GM12878 (cell line): ENCODE measurements around the gene MYO16. TPM values are rescaled to one million over a fixed set of nuclear protein-coding genes. Genes with fewer than 3 reads are reported as not detected.

Source experiments
- ATAC-seq: fragments of 200-7000 bp; cut with Tn5 transposase; 3 replicates; pipeline ENCODE4 v1.9.1; 2020; ENCODE audit warnings: mild to moderate bottlenecking, moderate library complexity
- BruUV-seq: library from RNA; stranded (reverse); fragments of 400-500 nt; replicated peaks from 2 replicates; lab custom pipeline; 2021; lab: Mats Ljungman, UMichigan
- CTCF ChIA-PET: fragments of 300-600 bp; sonication (Branson Sonifier 250); formaldehyde crosslinking; extraction: SDS; loops from one replicate; lab custom pipeline; 2021; ENCODE audit warnings: inconsistent platforms; lab: Yijun Ruan, JAX
- POLR2A ChIA-PET: fragments of 350-600 bp; formaldehyde crosslinking; extraction: SDS; loops from one replicate; lab custom pipeline; 2021; ENCODE audit warnings: inconsistent platforms; lab: Charles Lee
- RAD21 ChIA-PET: fragments of 300-600 bp; sonication (Branson Sonifier 250); formaldehyde crosslinking; loops from one replicate; lab custom pipeline; 2023; ENCODE audit warnings: antibody characterized with exemption; ENCODE audit not compliant: unreplicated experiment; lab: Charles Lee
- SMC1A ChIA-PET: fragments of 300-600 bp; sonication (Branson Sonifier 250); formaldehyde crosslinking; loops from one replicate; lab custom pipeline; 2023; ENCODE audit not compliant: unreplicated experiment, uncharacterized antibody; lab: Charles Lee
- DNase-seq: peaks from one replicate; pipeline ENCODE4 v3.0.0-alpha.2; 2011; ENCODE audit warnings: low read depth, low spot score
- FAIRE-seq: peaks from 3 replicates; lab custom pipeline; 2011; peaks lifted over from hg19 to GRCh38; lab: Jason Lieb, UNC
- H2AFZ ChIP-seq: 2 replicates; pipeline ENCODE4 v1.6.0; 2011; ENCODE audit warnings: low read depth, low read length, control low read depth; ENCODE audit not compliant: control insufficient read depth
- H3K27ac ChIP-seq: 2 replicates; pipeline ENCODE4 v1.5.1; 2011; ENCODE audit warnings: control low read depth; ENCODE audit not compliant: control insufficient read depth, insufficient read depth
- H3K27me3 ChIP-seq, 2 experiments: replicated peaks in 1 of 2; 2 replicates each; pipeline versions ENCODE4 v1.6.0 to v1.6.1; 2011; ENCODE audit warnings: low read length in 1 of 2; ENCODE audit not compliant: control insufficient read depth in 2 of 2, insufficient read depth in 2 of 2
- H3K36me3 ChIP-seq, 2 experiments: 2 replicates each; pipeline ENCODE4 v1.5.1; 2011; ENCODE audit warnings: low read length in 1 of 2; ENCODE audit not compliant: control insufficient read depth in 2 of 2, insufficient read depth in 2 of 2
- H3K4me1 ChIP-seq: 2 replicates; pipeline ENCODE4 v1.6.1; 2011; ENCODE audit warnings: mild to moderate bottlenecking, low read length, moderate library complexity, mixed read lengths; ENCODE audit not compliant: control insufficient read depth, insufficient read depth
- H3K4me2 ChIP-seq: 2 replicates; pipeline ENCODE4 v1.6.0; 2011; ENCODE audit warnings: control low read depth; ENCODE audit not compliant: control insufficient read depth, insufficient read depth
- H3K4me3 ChIP-seq: fragments of 200-600 bp; sonication (generic); 2 replicates; pipeline ENCODE4 v1.5.1; 2016
- H3K79me2 ChIP-seq: 2 replicates; pipeline ENCODE4 v1.6.0; 2011; ENCODE audit warnings: low read length; ENCODE audit not compliant: control insufficient read depth, insufficient read depth
- H3K9ac ChIP-seq: 2 replicates; pipeline ENCODE4 v1.8.0; 2011; ENCODE audit warnings: low read length, control low read depth, mixed read lengths; ENCODE audit not compliant: control insufficient read depth, insufficient read depth
- H3K9me3 ChIP-seq: replicated peaks from 3 replicates; pipeline ENCODE4 v1.5.1; 2011; ENCODE audit warnings: mild to moderate bottlenecking, low read length; ENCODE audit not compliant: control insufficient read depth, insufficient read depth
- H4K20me1 ChIP-seq: 2 replicates; pipeline ENCODE4 v1.6.0; 2011; ENCODE audit not compliant: control insufficient read depth, insufficient read depth
- CHD1 ChIP-seq: IDR thresholded peaks from 2 replicates; pipeline ENCODE4 v1.6.1; 2012; ENCODE audit warnings: low read depth, low read length, improper control_type of control experiment
- EED ChIP-seq: sonication (generic); IDR thresholded peaks from 2 replicates; pipeline ENCODE4 v1.6.1; 2016; ENCODE audit warnings: antibody characterized with exemption, low read depth
- GABPA ChIP-seq: IDR thresholded peaks from 2 replicates; pipeline ENCODE4 v1.6.1; 2014; ENCODE audit warnings: antibody characterized with exemption, low read depth, mild to moderate bottlenecking, inconsistent platforms
- MTA3 ChIP-seq: IDR thresholded peaks from 2 replicates; pipeline ENCODE4 v1.6.1; 2012; ENCODE audit warnings: low read length, inconsistent platforms, borderline replicate concordance
- MYB ChIP-seq: fragments of 150-350 bp; IDR thresholded peaks from 2 replicates; pipeline ENCODE4 v1.6.1; 2014; ENCODE audit warnings: mild to moderate bottlenecking, low read depth, low read length, borderline replicate concordance
- MYC ChIP-seq: IDR thresholded peaks from 2 replicates; pipeline ENCODE4 v1.6.1; 2011; ENCODE audit warnings: mild to moderate bottlenecking, low read length, moderate library complexity, inconsistent platforms; ENCODE audit not compliant: insufficient read depth, insufficient replicate concordance, insufficient read length, severe bottlenecking
- RUNX3 ChIP-seq: IDR thresholded peaks from 2 replicates; pipeline ENCODE4 v1.6.1; 2012; ENCODE audit warnings: low read length, inconsistent platforms
- SMARCA5 ChIP-seq: fragments of 450-650 bp; IDR thresholded peaks from 2 replicates; pipeline ENCODE4 v1.6.1; 2017; ENCODE audit warnings: mild to moderate bottlenecking
- WGBS: methylation state at CpG from one replicate; pipeline ENCODE4 v1.1.6; 2016; ENCODE audit warnings: low lambda C conversion rate; ENCODE audit not compliant: insufficient replicate concordance, insufficient coverage; ENCODE audit errors: missing lambda C conversion rate; 5-methylcytosine and 5-hydroxymethylcytosine counted together
- in situ Hi-C: fragments of 300-500 bp; cut with MboI; formaldehyde crosslinking; loops from 9 replicates; pipeline ENCODE4 v1.14.3; 2018; ENCODE audit warnings: mixed read lengths
- intact Hi-C: fragments of 100-400 bp; cut with micrococcal nuclease; formaldehyde crosslinking; loops from one replicate; pipeline ENCODE4 v1.14.2; 2022; ENCODE audit not compliant: unreplicated experiment
- polyA plus RNA-seq, 11 experiments: library from polyadenylated mRNA; depleted of rRNA in 4 of 11; unstranded in 6 of 11; stranded (reverse) in 5 of 11; fragments of >200 nt; fragmentation: Nextera tagmentation in 4 of 11; fragmentation: Illumina TruSeq in 1 of 11; extraction: Ambion mirVana in 4 of 11; extraction: Trizol in 1 of 11; gene quantifications; 1 replicate in 1 of 11; 2 replicates in 10 of 11; pipeline versions ENCODE4 v1.2.1 to v1.2.3, GENCODE V29; 2011 to 2016; ENCODE audit warnings: inconsistent platforms in 2 of 11, missing spikeins in 2 of 11, low read depth in 1 of 11
- total RNA-seq, 4 experiments: library from RNA; depleted of rRNA in 3 of 4; stranded (reverse); fragments of >200 nt in 3 of 4; fragmentation: Illumina TruSeq in 1 of 4; extraction: Trizol in 1 of 4; gene quantifications; 2 replicates each; pipeline versions ENCODE4 v1.2.1 to v1.2.3, GENCODE V29; 2013 to 2021
- TF ChIP-seq, protein P1 (sequence below): IDR thresholded peaks from 2 replicates; pipeline ENCODE4 v1.6.1; 2011; ENCODE audit warnings: borderline replicate concordance, low read depth, mild to moderate bottlenecking, moderate library complexity, low read length; ENCODE audit not compliant: insufficient read depth, poor library complexity, severe bottlenecking
- TF ChIP-seq, protein P2 (sequence below): fragments of 450-650 bp; IDR thresholded peaks from 2 replicates; pipeline ENCODE4 v1.6.1; 2017; ENCODE audit warnings: antibody characterized with exemption, mild to moderate bottlenecking, moderate library complexity
- TF ChIP-seq, protein P3 (sequence below), 3 experiments: IDR thresholded peaks in 2 of 3; conservative IDR thresholded peaks in 1 of 3; 2 replicates each; pipeline ENCODE4 v1.5.1; 2011; ENCODE audit warnings: low read depth in 3 of 3, low read length in 3 of 3, mild to moderate bottlenecking in 3 of 3, control low read depth in 2 of 3, moderate library complexity in 2 of 3, inconsistent platforms in 1 of 3, mixed read lengths in 1 of 3; ENCODE audit not compliant: control insufficient read depth in 2 of 3, insufficient read depth in 1 of 3; ENCODE audit errors: extremely low read depth in 1 of 3
- TF ChIP-seq, protein P4 (sequence below): IDR thresholded peaks from 2 replicates; pipeline ENCODE4 v1.6.1; 2011; ENCODE audit warnings: low read depth, low read length, improper control_type of control experiment, borderline replicate concordance
- TF ChIP-seq, protein P5 (sequence below): fragments of 450-650 bp; formaldehyde crosslinking; IDR thresholded peaks from 2 replicates; pipeline ENCODE4 v1.4.0; 2022; ENCODE audit warnings: mild to moderate bottlenecking, moderate library complexity

MYO16 gene
- total and polyA plus RNA-seq, 10 of the 15 experiments (the other 5 are each of a cell fraction or from before 2014, with no cell fraction given): under 0.01 to 1.7 (median 0.05) TPM; not detected in 4

DNA sequence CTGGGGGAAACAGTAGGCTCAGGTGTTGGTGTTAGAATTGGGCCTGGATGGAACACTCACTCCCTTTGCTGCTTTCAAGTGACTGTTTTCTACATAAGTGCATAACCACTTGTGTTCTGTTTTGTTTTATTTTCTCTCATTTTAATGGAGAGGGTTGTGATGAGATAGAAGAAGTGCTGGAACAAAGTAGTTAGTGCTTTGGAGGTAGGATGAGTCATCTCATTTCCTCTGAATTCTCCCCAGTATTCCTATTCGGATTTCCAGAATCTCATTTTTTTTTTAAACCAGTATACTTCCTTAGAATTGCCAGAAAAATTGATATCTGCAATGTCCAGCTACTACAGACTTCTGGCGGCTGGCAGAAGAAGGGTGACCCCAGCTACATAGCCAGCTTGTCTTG is 575.9 kb downstream of the MYO16 start:
- no peak overlapping the region for H3K9ac ChIP-seq
- no peaks in the 10 kb centered on the region for H3K27me3 ChIP-seq
- no TSS peak for BruUV-seq
- in situ Hi-C loops (no loop called here), intact Hi-C loops (no loop called here)
- no peak overlapping the region for H3K27ac ChIP-seq
- H3K36me3 ChIP-seq: no peaks in the 10 kb centered on the region
- H3K4me2 ChIP-seq: no peak overlapping the region
- H3K4me3 ChIP-seq: no peak overlapping the region
- ATAC-seq: no peak
- DNase-seq: no peak
- ChIA-PET RAD21 (no interaction called here), POLR2A (no interaction called here), CTCF (interaction anchor here (0.6 kb wide), 1 partner anchor 52 kb away, joined by 3 read pairs; no protein-coding TSS in a partner anchor), SMC1A (interaction anchor here (0.6 to 3.8 kb wide), 5 partner anchors 10 to 59 kb away, joined by 3 to 12 read pairs (median 3); no protein-coding TSS in a partner anchor)
- no peak for FAIRE-seq
- no peak overlapping the region for H2AFZ ChIP-seq
- WGBS: 31% methylated on average over 2 of the region's 2 CpGs
- no peaks in the 10 kb centered on the region for H3K9me3 ChIP-seq
- no peaks in the 10 kb centered on the region for H3K79me2 ChIP-seq
- H3K4me1 ChIP-seq: no peaks in the 10 kb centered on the region
- H4K20me1 ChIP-seq: no peaks in the 10 kb centered on the region
- TF ChIP-seq, protein P1, sequence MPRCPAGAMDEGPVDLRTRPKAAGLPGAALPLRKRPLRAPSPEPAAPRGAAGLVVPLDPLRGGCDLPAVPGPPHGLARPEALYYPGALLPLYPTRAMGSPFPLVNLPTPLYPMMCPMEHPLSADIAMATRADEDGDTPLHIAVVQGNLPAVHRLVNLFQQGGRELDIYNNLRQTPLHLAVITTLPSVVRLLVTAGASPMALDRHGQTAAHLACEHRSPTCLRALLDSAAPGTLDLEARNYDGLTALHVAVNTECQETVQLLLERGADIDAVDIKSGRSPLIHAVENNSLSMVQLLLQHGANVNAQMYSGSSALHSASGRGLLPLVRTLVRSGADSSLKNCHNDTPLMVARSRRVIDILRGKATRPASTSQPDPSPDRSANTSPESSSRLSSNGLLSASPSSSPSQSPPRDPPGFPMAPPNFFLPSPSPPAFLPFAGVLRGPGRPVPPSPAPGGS: no peak
- TF ChIP-seq, protein P2, sequence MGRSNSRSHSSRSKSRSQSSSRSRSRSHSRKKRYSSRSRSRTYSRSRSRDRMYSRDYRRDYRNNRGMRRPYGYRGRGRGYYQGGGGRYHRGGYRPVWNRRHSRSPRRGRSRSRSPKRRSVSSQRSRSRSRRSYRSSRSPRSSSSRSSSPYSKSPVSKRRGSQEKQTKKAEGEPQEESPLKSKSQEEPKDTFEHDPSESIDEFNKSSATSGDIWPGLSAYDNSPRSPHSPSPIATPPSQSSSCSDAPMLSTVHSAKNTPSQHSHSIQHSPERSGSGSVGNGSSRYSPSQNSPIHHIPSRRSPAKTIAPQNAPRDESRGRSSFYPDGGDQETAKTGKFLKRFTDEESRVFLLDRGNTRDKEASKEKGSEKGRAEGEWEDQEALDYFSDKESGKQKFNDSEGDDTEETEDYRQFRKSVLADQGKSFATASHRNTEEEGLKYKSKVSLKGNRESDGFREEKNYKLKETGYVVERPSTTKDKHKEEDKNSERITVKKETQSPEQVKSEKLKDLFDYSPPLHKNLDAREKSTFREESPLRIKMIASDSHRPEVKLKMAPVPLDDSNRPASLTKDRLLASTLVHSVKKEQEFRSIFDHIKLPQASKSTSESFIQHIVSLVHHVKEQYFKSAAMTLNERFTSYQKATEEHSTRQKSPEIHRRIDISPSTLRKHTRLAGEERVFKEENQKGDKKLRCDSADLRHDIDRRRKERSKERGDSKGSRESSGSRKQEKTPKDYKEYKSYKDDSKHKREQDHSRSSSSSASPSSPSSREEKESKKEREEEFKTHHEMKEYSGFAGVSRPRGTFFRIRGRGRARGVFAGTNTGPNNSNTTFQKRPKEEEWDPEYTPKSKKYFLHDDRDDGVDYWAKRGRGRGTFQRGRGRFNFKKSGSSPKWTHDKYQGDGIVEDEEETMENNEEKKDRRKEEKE: no peak
- no peak for TF ChIP-seq CHD1
- TF ChIP-seq, protein P3, sequence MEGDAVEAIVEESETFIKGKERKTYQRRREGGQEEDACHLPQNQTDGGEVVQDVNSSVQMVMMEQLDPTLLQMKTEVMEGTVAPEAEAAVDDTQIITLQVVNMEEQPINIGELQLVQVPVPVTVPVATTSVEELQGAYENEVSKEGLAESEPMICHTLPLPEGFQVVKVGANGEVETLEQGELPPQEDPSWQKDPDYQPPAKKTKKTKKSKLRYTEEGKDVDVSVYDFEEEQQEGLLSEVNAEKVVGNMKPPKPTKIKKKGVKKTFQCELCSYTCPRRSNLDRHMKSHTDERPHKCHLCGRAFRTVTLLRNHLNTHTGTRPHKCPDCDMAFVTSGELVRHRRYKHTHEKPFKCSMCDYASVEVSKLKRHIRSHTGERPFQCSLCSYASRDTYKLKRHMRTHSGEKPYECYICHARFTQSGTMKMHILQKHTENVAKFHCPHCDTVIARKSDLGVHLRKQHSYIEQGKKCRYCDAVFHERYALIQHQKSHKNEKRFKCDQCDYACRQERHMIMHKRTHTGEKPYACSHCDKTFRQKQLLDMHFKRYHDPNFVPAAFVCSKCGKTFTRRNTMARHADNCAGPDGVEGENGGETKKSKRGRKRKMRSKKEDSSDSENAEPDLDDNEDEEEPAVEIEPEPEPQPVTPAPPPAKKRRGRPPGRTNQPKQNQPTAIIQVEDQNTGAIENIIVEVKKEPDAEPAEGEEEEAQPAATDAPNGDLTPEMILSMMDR (IDR thresholded peaks at IDR 0.05 in 2 of 3, conservative IDR thresholded peaks at IDR 0.05 in 1 of 3; ENCODE audit: control insufficient read depth in 2 of 3, extremely low read depth in 1 of 3, insufficient read depth in 1 of 3, low read depth in 3 of 3, low read length in 3 of 3): no peak
- no peak for TF ChIP-seq RUNX3
- TF ChIP-seq, protein P4, sequence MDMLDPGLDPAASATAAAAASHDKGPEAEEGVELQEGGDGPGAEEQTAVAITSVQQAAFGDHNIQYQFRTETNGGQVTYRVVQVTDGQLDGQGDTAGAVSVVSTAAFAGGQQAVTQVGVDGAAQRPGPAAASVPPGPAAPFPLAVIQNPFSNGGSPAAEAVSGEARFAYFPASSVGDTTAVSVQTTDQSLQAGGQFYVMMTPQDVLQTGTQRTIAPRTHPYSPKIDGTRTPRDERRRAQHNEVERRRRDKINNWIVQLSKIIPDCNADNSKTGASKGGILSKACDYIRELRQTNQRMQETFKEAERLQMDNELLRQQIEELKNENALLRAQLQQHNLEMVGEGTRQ: no peak
- no peak for TF ChIP-seq MYB
- TF ChIP-seq GABPA: no peak
- TF ChIP-seq SMARCA5: no peak
- no peak for TF ChIP-seq EED
- TF ChIP-seq MTA3: no peak
- TF ChIP-seq, protein P5, sequence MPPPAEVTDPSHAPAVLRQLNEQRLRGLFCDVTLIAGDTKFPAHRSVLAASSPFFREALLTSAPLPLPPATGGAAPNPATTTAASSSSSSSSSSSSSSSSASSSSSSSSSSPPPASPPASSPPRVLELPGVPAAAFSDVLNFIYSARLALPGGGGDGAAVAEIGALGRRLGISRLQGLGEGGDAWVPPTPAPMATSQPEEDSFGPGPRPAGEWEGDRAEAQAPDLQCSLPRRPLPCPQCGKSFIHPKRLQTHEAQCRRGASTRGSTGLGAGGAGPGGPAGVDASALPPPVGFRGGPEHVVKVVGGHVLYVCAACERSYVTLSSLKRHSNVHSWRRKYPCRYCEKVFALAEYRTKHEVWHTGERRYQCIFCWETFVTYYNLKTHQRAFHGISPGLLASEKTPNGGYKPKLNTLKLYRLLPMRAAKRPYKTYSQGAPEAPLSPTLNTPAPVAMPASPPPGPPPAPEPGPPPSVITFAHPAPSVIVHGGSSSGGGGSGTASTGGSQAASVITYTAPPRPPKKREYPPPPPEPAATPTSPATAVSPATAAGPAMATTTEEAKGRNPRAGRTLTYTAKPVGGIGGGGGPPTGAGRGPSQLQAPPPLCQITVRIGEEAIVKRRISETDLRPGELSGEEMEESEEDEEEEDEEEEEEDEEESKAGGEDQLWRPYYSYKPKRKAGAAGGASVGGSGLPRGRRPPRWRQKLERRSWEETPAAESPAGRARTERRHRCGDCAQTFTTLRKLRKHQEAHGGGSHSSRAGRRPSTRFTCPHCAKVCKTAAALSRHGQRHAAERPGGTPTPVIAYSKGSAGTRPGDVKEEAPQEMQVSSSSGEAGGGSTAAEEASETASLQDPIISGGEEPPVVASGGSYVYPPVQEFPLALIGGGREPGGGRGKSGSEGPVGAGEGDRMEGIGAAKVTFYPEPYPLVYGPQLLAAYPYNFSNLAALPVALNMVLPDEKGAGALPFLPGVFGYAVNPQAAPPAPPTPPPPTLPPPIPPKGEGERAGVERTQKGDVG (CRISPR knock-in tag): no peak
- TF ChIP-seq MYC: no peak
